SU-DHL-6 (cell line): ENCODE results near the gene INPP4B.

ENCODE experiments used
- CTCF ChIP-seq: fragments of 200-600 bp; sonication (generic); IDR thresholded peaks from one replicate; pipeline ENCODE4 v1.5.1; 2017; ENCODE audit warnings: antibody characterized with exemption, mild to moderate bottlenecking, low read length, moderate library complexity; ENCODE audit not compliant: insufficient read depth, poor library complexity, severe bottlenecking
- EZH2phosphoT487 ChIP-seq: fragments of 200-600 bp; sonication (generic), shearing (Covaris generic); conservative IDR thresholded peaks from 2 replicates; pipeline ENCODE4 v1.6.1; 2018; ENCODE audit warnings: mild to moderate bottlenecking, antibody characterized with exemption, low read length, moderate library complexity, mixed read lengths

GRCh38 chr4:142705820-142706219 is 140.3 kb downstream of the INPP4B start:
- TF ChIP-seq CTCF: no peak
- TF ChIP-seq EZH2phosphoT487: no peak
